ENCODE results near the gene R3HDM4. TPM values are rescaled to one million over a fixed set of nuclear protein-coding genes. Genes with fewer than 3 reads are reported as not detected.
"Not testable (repeated sequence)": the region's sequence is repeated elsewhere in the genome, so short reads cannot be mapped to it uniquely, and the experiment has no call there.

Gene R3HDM4
- total RNA-seq, 2 donors from 2014 or later, result 37.6 to 42.4 TPM

- Histone ChIP-seq H3K27me3 (replicated peaks; ENCODE audit: insufficient read depth) (no peaks in the 10 kb centered on the region), H3K36me3 (peaks cover 66% of the 10 kb centered on the region), H3K4me1 (ENCODE audit: control insufficient read depth in 1 of 2, low read depth in 2 of 2) (no peaks in the 10 kb centered on the region), H3K27ac (no peak overlapping the region), H3K4me3 (no peak overlapping the region), H3K9me3 (no peaks in the 10 kb centered on the region)
- no peak for TF ChIP-seq CTCF (IDR thresholded peaks at IDR 0.05)
- DNase-seq (ENCODE audit: low spot score) (no peak), ATAC-seq (ENCODE audit: insufficient number of reproducible peaks, low FRiP score, low read depth) (no peak)
These were observed 31.5 kb downstream of the R3HDM4 start for GRCh38 chr19:881385-882071.

- H3K27ac ChIP-seq, result no peak overlapping the region
- no peak for TF ChIP-seq CTCF (IDR thresholded peaks at IDR 0.05)
- H3K36me3 ChIP-seq, result peaks cover 67% of the 10 kb centered on the region
- DNase-seq (ENCODE audit: low spot score) (no peak), ATAC-seq (ENCODE audit: insufficient number of reproducible peaks, low FRiP score, low read depth) (no peak)
- no peaks in the 10 kb centered on the region for H3K27me3 ChIP-seq (replicated peaks; ENCODE audit: insufficient read depth)
- H3K9me3 ChIP-seq, result no peaks in the 10 kb centered on the region
- H3K4me1 ChIP-seq (ENCODE audit: control insufficient read depth in 1 of 2, low read depth in 2 of 2), result no peaks in the 10 kb centered on the region
- H3K4me3 ChIP-seq, result no peak overlapping the region
These were observed 33.1 kb downstream of the R3HDM4 start for GRCh38 chr19:879711-880438.

- not testable (repeated sequence) for DNase-seq (ENCODE audit: low spot score); H3K27me3 ChIP-seq (replicated peaks; ENCODE audit: insufficient read depth); H3K9me3 ChIP-seq; H3K4me3 ChIP-seq; ATAC-seq (ENCODE audit: insufficient number of reproducible peaks, low FRiP score, low read depth); H3K27ac ChIP-seq; H3K4me1 ChIP-seq (ENCODE audit: control insufficient read depth in 1 of 2, low read depth in 2 of 2)
- H3K36me3 ChIP-seq, result peaks cover 64% of the 10 kb centered on the region
These were observed 34.1 kb downstream of the R3HDM4 start for GRCh38 chr19:878751-879561.

- not testable (repeated sequence) for H3K9me3 ChIP-seq; H3K27ac ChIP-seq; ATAC-seq (ENCODE audit: insufficient number of reproducible peaks, low FRiP score, low read depth); H3K4me3 ChIP-seq; H3K27me3 ChIP-seq (replicated peaks; ENCODE audit: insufficient read depth); DNase-seq (ENCODE audit: low spot score); H3K4me1 ChIP-seq (ENCODE audit: control insufficient read depth in 1 of 2, low read depth in 2 of 2)
- H3K36me3 ChIP-seq, result peaks cover 61% of the 10 kb centered on the region
These were observed 34.9 kb downstream of the R3HDM4 start for GRCh38 chr19:877992-878660.

GRCh38 chr19:876780-877314, 36.2 kb downstream of the R3HDM4 start:
- H3K9me3 ChIP-seq, result no peaks in the 10 kb centered on the region
- TF ChIP-seq CTCF (IDR thresholded peaks at IDR 0.05), result no peak
- H3K4me1 ChIP-seq (ENCODE audit: control insufficient read depth in 1 of 2, low read depth in 2 of 2), result no peaks in the 10 kb centered on the region
- ATAC-seq (ENCODE audit: insufficient number of reproducible peaks, low FRiP score, low read depth) (no peak), DNase-seq (ENCODE audit: low spot score) (no peak)
- H3K27me3 ChIP-seq (replicated peaks; ENCODE audit: insufficient read depth), result no peaks in the 10 kb centered on the region
- peaks cover 49% of the 10 kb centered on the region for H3K36me3 ChIP-seq
- H3K4me3 ChIP-seq, result no peak overlapping the region
- H3K27ac ChIP-seq, result no peak overlapping the region
